SK-N-SH (cell line): ENCODE measurements around the gene CYTH4.

ENCODE experiments used
- CTCF ChIP-seq: fragments of 200-600 bp; sonication (generic); IDR thresholded peaks from 2 replicates; pipeline ENCODE4 v1.6.1; 2017; ENCODE audit warnings: antibody characterized with exemption, mild to moderate bottlenecking, moderate library complexity
- GABPA ChIP-seq: IDR thresholded peaks from 2 replicates; pipeline ENCODE4 v1.4.0; 2012; ENCODE audit warnings: low read depth, mild to moderate bottlenecking
- SMC3 ChIP-seq: IDR thresholded peaks from 2 replicates; pipeline ENCODE4 v1.6.1; 2012; ENCODE audit warnings: low read depth, low read length, improper control_type of control experiment
- USF1 ChIP-seq: IDR thresholded peaks from 2 replicates; pipeline ENCODE4 v1.4.0; 2012; ENCODE audit warnings: low read depth, borderline replicate concordance

GRCh38 chr22:37281646-37282384 lies 493 bp upstream of the CYTH4 start:
- TF ChIP-seq USF1 = no peak
- TF ChIP-seq SMC3 = no peak
- TF ChIP-seq CTCF = no peak
- TF ChIP-seq GABPA = no peak
